Ishikawa (cell line): Measurements from ENCODE around the gene GARIN1A.

ENCODE experiments used
- CEBPB ChIP-seq: IDR thresholded peaks from 2 replicates; pipeline ENCODE4 v1.6.1; 2012
- CREB1 ChIP-seq: IDR thresholded peaks from 2 replicates; pipeline ENCODE4 v1.6.1; 2012; ENCODE audit warnings: low read depth
- EGR1 ChIP-seq: IDR thresholded peaks from 2 replicates; pipeline ENCODE4 v1.6.1; 2012
- EP300 ChIP-seq: IDR thresholded peaks from 2 replicates; pipeline ENCODE4 v1.6.1; 2012; ENCODE audit warnings: borderline replicate concordance
- FOXM1 ChIP-seq: IDR thresholded peaks from 2 replicates; pipeline ENCODE4 v1.6.1; 2012; ENCODE audit warnings: low read depth, borderline replicate concordance
- MAX ChIP-seq: IDR thresholded peaks from 2 replicates; pipeline ENCODE4 v1.6.1; 2012
- NFIC ChIP-seq: IDR thresholded peaks from 2 replicates; pipeline ENCODE4 v1.6.1; 2012
- RAD21 ChIP-seq: IDR thresholded peaks from 2 replicates; pipeline ENCODE4 v1.6.1; 2012; ENCODE audit warnings: low read depth
- TAF1 ChIP-seq: IDR thresholded peaks from 2 replicates; pipeline ENCODE4 v1.6.1; 2012; ENCODE audit warnings: low read depth, mild to moderate bottlenecking
- TCF12 ChIP-seq: IDR thresholded peaks from 2 replicates; pipeline ENCODE4 v1.6.1; 2012; ENCODE audit warnings: low read depth
- TEAD4 ChIP-seq: IDR thresholded peaks from 2 replicates; pipeline ENCODE4 v1.6.1; 2012
- USF1 ChIP-seq: IDR thresholded peaks from 2 replicates; pipeline ENCODE4 v1.6.1; 2012
- YY1 ChIP-seq: IDR thresholded peaks from 2 replicates; pipeline ENCODE4 v1.6.1; 2012; ENCODE audit warnings: low read depth
- ZBTB7A ChIP-seq: IDR thresholded peaks from 2 replicates; pipeline ENCODE4 v1.6.1; 2012; ENCODE audit warnings: low read depth
- TF ChIP-seq, protein P1 (sequence below): IDR thresholded peaks from 2 replicates; pipeline ENCODE4 v1.6.1; 2012; ENCODE audit warnings: low read depth, mild to moderate bottlenecking

Gene GARIN1A

DNA sequence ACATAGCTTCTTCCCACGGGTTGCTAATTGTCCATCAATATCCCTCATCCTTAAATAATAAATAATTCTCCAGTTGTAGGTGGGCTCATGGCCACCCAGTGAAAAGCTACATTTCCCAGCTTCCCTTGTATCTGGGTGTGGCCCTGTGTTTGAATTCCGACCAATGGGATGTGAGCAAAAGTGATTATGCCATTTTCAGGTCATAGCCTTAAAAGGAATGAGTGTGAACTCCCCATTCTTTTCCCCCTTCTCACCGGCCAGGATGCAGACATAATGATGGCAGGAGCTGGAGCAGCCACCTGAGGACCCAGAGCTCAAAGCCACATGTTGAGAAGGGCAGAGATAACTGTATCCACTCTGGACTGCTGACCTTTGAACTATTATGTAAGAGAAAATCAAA is 36.7 kb downstream of the GARIN1A start:
- TF ChIP-seq, protein P1, sequence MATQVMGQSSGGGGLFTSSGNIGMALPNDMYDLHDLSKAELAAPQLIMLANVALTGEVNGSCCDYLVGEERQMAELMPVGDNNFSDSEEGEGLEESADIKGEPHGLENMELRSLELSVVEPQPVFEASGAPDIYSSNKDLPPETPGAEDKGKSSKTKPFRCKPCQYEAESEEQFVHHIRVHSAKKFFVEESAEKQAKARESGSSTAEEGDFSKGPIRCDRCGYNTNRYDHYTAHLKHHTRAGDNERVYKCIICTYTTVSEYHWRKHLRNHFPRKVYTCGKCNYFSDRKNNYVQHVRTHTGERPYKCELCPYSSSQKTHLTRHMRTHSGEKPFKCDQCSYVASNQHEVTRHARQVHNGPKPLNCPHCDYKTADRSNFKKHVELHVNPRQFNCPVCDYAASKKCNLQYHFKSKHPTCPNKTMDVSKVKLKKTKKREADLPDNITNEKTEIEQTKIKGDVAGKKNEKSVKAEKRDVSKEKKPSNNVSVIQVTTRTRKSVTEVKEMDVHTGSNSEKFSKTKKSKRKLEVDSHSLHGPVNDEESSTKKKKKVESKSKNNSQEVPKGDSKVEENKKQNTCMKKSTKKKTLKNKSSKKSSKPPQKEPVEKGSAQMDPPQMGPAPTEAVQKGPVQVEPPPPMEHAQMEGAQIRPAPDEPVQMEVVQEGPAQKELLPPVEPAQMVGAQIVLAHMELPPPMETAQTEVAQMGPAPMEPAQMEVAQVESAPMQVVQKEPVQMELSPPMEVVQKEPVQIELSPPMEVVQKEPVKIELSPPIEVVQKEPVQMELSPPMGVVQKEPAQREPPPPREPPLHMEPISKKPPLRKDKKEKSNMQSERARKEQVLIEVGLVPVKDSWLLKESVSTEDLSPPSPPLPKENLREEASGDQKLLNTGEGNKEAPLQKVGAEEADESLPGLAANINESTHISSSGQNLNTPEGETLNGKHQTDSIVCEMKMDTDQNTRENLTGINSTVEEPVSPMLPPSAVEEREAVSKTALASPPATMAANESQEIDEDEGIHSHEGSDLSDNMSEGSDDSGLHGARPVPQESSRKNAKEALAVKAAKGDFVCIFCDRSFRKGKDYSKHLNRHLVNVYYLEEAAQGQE, result no peak
- TF ChIP-seq CEBPB (no peak), EP300 (no peak), RAD21 (no peak), FOXM1 (no peak), TAF1 (no peak), TCF12 (no peak), EGR1 (no peak), MAX (no peak), ZBTB7A (no peak), USF1 (no peak), YY1 (no peak), NFIC (no peak), TEAD4 (no peak)

DNA sequence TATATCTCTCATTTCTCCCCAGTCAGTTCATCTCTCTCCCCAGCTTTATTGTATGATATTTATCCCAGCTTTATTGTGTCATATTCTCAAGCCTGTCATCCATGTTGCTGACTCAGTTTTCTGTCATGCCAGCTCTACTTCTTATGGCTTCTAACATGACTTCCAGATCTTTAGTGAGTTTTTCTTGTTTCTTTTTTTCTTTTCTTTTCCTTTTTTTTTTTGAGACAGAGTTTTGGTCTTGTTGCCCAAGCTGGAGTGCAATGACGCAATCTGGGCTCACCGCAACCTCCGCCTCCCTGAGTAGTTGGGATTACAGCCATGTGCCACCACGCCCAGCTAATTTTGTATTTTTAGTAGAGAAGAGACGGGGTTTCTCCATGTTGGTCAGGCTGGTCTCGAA is 38.4 kb downstream of the GARIN1A start:
- no peak for TF ChIP-seq EP300
- no peak for TF ChIP-seq TCF12
- TF ChIP-seq CREB1, result no peak
- no peak for TF ChIP-seq CEBPB
- TF ChIP-seq MAX, result no peak
- no peak for TF ChIP-seq USF1
- no peak for TF ChIP-seq FOXM1
- no peak for TF ChIP-seq YY1
- no peak for TF ChIP-seq TEAD4
- TF ChIP-seq NFIC, result no peak
- no peak for TF ChIP-seq RAD21
- TF ChIP-seq ZBTB7A, result no peak
- TF ChIP-seq, protein P1, result no peak
- TF ChIP-seq TAF1, result no peak
- TF ChIP-seq EGR1, result no peak

GRCh38 chr7:128713794-128714193 is 41.7 kb downstream of the GARIN1A start:
- no peak for TF ChIP-seq EP300
- TF ChIP-seq NFIC, result no peak
- no peak for TF ChIP-seq EGR1
- no peak for TF ChIP-seq MAX
- no peak for TF ChIP-seq TCF12
- no peak for TF ChIP-seq TEAD4
- no peak for TF ChIP-seq TAF1

DNA sequence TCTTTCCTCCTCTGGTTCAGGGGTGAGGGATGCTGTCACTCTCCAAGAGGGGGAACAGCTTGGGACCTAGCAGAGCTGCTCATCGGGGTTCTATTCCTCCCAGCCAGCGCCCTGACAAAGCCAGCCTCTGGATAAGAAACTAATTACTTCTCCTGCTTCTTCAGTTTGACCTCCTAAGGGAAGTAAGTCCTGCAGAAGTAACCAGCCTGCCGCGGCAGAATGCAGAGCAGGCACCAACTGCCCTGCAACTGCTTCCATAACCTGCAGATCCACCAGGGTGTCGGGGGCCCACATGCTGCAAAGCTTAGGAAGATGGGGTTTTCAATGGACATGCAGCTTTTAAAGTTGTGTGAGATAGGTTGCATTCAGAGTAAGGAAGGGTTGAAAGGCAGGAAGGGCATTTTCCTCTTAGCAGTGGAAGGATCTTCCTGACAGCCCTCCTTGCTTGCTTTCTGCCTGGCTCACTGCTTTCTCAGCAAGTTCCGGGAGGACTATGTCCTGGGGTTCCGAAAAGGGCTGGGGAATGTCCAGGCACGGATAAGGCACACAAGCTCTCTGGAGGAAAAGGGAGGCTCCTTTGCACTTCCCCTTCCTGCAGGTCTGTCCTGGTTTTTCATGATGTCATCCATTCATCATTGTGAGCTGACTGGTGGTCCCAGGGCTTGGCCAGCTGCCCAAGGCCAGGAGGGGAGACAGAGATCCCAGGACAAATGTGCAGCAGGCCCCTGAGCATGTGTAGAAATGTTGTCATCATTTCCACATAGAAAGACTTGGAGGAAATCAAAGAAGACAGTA is 42.8 kb downstream of the GARIN1A start:
- TF ChIP-seq MAX (no peak), EP300 (no peak), NFIC (no peak), TEAD4 (no peak), EGR1 (no peak), ZBTB7A (no peak), FOXM1 (no peak), TCF12 (no peak), TAF1 (no peak), YY1 (no peak), USF1 (no peak), RAD21 (no peak)
- TF ChIP-seq, protein P1, result no peak
